C4-2B (cell line): ENCODE results near the gene AP1AR.

Experiments used
- ZFX ChIP-seq: fragments of 450-650 bp; IDR thresholded peaks from 2 replicates; pipeline ENCODE4 v1.6.1; 2017
- TF ChIP-seq, protein P1 (sequence below): fragments of 450-650 bp; conservative IDR thresholded peaks from 2 replicates; pipeline ENCODE4 v1.5.1; 2017; ENCODE audit warnings: mild to moderate bottlenecking

DNA sequence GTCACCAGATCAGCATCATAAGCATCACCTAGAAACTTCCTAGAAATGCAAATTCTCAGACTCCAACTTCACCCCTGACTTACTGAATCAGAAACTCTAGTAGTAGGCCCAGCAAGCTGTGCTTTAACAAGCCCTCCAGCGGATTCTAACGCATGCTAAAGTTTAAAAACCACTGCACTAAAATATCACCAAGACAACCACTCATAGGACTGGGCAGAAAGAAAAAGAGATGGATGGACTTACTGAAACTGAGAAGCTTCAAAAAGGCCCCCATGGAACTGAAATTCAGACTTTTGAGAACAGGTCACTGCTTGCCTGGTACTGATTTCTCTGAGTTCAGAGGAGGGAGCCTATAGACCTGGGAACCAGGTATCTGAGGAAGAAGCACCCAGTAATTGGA, 46.3 kb upstream of the AP1AR start:
- TF ChIP-seq, protein P1, sequence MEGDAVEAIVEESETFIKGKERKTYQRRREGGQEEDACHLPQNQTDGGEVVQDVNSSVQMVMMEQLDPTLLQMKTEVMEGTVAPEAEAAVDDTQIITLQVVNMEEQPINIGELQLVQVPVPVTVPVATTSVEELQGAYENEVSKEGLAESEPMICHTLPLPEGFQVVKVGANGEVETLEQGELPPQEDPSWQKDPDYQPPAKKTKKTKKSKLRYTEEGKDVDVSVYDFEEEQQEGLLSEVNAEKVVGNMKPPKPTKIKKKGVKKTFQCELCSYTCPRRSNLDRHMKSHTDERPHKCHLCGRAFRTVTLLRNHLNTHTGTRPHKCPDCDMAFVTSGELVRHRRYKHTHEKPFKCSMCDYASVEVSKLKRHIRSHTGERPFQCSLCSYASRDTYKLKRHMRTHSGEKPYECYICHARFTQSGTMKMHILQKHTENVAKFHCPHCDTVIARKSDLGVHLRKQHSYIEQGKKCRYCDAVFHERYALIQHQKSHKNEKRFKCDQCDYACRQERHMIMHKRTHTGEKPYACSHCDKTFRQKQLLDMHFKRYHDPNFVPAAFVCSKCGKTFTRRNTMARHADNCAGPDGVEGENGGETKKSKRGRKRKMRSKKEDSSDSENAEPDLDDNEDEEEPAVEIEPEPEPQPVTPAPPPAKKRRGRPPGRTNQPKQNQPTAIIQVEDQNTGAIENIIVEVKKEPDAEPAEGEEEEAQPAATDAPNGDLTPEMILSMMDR, result no peak
- no peak for TF ChIP-seq ZFX
